Measurements from ENCODE around the gene ATN1.

DNA sequence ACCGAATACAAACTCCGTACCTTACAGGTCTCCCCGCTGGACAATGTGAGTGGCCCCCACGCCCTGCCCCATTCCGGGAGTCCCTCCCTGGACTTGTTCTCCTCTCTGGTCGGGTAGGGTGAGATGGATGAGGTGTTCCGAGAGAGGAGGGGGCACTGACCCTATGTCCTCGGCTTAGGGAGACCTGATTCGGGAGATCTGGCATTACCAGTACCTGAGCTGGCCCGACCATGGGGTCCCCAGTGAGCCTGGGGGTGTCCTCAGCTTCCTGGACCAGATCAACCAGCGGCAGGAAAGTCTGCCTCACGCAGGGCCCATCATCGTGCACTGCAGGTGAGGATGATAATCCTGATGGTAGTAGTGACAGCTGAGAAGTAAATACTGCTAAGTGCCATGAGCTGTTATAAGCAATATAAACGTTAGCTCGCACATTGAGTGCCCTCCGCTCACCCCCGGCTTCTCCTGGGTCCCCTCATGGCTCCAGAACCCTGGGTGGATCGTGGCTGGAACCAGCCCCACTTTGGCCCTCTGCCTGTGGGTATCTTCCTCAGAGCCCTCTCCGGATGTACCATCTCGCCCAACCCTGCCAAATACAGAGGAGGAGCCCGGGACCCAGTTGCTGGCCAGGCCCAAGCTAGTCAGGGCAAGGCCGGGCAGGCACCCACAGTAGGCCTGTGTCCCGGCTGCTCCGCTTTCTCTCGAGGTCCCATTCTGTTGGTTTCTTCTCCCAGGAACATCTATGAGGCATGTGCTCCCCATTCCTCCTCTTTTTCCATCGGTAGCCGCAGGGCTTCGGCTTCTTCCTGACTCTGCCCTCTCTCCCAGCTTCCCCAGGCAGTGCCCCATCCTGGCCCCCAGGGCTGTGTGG is 30.2 kb downstream of the ATN1 start:
- no peak for TF ChIP-seq POLR2AphosphoS5 (IDR thresholded peaks at IDR 0.05; ENCODE audit: low read depth)
- no peak for TF ChIP-seq CTCF (IDR thresholded peaks at IDR 0.05; ENCODE audit: insufficient read depth, low read length)
- no peak for TF ChIP-seq REST (IDR thresholded peaks at IDR 0.05; ENCODE audit: insufficient replicate concordance, low read depth)
